ENCODE data around the gene GJB4.
A peak's percentile ranks its signal among the peaks of the same experiment; 100 is the strongest.

The GJB4 gene

DNA sequence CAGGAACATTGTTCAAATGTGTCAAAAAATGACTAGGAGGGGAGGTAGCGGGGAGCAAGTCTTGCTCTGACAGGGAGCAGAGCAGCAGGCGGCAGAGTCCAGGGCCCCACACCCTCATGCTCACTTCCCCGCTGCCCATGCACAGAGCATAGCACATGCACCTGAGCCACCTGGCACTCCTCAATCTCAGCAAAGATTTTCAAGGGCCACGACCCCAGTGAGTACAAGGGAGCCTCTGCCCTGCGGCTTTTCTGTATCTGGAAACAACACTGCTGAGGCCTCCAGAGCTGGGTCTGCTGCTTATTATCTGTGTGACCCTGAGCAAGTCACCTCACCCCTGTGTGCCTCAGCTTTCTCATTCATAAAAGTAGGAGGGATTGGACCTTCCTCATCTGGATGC is 20.4 kb downstream of the GJB4 start:
- DNase-seq = no peak

DNA sequence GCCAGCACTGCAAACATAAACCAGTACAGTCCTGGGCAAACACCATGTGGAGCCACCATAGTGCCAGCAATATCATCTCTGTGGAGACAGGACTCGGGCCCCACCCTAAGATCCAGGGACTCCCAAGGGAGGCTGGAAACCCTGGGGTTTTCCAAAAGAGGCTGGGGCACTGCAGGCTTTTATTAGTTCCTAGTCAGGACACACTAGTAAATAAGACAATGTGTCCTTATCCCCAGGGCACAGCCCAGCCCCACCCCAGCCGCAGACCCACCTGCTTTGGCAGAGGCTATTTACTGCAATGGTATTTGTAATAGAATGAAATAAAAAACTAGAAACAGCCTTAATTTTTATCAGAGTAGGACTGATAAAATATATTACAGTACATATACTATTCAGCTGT is 21.0 kb downstream of the GJB4 start:
- no peak for DNase-seq

DNA sequence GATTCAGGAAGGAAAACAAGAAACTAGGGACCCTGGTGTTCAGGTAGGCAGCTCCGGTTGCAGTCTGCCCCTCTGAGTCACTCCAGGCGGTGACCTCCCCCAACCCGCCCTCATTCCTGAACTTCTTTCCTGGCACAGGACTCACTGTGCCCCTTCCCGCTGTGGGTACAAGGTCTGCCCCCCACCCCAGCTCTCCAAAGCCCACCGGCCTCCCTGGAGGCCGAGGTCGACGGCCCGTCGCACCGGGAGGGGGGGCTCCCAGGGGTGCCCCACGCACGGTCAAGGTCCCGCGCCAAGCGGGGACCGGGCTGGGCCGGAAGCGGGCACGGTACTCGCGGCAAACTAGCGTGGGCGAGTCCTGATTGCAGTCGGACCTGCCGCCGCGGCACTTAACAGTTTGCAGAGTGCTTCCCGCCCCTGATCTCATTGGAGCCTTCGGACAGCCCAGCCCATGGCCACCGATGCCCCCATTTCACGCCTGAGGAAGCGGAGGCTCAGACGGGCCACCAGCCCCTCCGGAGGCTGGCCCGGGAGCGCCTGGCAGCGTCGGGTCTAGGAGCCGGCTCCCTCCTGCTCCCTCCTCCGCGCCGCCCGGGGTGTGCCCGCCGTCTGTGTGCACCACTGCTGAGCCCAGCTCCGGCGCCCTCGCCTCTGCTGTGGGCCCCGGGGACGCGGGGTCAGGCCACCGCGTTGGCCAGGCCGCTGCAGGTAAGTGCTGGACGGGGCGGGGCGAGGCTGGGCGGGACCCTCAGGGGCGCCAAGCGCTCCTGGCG is 21.7 kb downstream of the GJB4 start, which contains the start of gene GJB3:
GJB3 (plus strand) TSS at position 144 of the 773 bp plus-strand sequence. CDS start 3,549 bp downstream, outside the sequence.
- no peak for DNase-seq

DNA sequence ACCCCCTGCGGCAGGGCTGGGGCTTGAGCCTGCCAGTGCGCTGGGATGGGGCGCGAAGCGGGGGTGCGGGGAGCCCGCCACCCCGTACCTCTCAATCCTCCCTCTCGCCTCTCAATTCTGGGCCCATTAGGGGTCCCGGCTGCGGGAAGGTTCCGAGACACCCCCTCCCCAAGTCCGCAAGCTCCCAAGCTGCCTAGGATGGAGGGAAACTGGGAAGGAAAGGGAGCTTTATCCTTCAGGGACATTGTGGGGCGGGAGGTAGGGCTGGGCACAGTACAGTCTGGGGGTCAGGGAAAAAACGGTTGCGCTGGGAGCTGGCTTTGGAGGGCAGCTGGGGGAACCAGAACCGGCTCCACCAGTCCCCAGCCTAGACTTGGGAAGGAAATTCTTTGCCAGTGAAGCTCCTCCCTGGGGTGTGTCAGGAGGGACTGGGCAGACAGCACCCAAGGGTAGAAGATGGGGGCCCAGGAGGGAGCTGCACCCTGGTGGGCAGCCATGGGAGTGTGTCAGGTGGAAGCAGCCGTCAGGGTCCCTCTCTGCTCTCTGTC is 22.4 kb downstream of the GJB4 start:
- DNase-seq = no peak

DNA sequence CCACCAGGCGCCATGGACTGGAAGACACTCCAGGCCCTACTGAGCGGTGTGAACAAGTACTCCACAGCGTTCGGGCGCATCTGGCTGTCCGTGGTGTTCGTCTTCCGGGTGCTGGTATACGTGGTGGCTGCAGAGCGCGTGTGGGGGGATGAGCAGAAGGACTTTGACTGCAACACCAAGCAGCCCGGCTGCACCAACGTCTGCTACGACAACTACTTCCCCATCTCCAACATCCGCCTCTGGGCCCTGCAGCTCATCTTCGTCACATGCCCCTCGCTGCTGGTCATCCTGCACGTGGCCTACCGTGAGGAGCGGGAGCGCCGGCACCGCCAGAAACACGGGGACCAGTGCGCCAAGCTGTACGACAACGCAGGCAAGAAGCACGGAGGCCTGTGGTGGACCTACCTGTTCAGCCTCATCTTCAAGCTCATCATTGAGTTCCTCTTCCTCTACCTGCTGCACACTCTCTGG is 25.2 kb downstream of the GJB4 start:
- DNase-seq = no peak

DNA sequence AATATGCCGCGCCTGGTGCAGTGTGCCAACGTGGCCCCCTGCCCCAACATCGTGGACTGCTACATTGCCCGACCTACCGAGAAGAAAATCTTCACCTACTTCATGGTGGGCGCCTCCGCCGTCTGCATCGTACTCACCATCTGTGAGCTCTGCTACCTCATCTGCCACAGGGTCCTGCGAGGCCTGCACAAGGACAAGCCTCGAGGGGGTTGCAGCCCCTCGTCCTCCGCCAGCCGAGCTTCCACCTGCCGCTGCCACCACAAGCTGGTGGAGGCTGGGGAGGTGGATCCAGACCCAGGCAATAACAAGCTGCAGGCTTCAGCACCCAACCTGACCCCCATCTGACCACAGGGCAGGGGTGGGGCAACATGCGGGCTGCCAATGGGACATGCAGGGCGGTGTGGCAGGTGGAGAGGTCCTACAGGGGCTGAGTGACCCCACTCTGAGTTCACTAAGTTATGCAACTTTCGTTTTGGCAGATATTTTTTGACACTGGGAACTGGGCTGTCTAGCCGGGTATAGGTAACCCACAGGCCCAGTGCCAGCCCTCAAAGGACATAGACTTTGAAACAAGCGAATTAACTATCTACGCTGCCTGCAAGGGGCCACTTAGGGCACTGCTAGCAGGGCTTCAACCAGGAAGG is 25.8 kb downstream of the GJB4 start:
- no peak for DNase-seq

DNA sequence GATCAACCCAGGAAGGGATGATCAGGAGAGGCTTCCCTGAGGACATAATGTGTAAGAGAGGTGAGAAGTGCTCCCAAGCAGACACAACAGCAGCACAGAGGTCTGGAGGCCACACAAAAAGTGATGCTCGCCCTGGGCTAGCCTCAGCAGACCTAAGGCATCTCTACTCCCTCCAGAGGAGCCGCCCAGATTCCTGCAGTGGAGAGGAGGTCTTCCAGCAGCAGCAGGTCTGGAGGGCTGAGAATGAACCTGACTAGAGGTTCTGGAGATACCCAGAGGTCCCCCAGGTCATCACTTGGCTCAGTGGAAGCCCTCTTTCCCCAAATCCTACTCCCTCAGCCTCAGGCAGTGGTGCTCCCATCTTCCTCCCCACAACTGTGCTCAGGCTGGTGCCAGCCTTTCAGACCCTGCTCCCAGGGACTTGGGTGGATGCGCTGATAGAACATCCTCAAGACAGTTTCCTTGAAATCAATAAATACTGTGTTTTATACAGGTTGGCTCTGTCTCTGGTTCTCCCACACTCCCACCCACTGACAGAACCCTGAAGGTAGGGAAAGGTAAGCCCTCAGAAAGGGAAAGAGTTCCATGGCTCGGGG is 26.4 kb downstream of the GJB4 start:
- DNase-seq = no peak

DNA sequence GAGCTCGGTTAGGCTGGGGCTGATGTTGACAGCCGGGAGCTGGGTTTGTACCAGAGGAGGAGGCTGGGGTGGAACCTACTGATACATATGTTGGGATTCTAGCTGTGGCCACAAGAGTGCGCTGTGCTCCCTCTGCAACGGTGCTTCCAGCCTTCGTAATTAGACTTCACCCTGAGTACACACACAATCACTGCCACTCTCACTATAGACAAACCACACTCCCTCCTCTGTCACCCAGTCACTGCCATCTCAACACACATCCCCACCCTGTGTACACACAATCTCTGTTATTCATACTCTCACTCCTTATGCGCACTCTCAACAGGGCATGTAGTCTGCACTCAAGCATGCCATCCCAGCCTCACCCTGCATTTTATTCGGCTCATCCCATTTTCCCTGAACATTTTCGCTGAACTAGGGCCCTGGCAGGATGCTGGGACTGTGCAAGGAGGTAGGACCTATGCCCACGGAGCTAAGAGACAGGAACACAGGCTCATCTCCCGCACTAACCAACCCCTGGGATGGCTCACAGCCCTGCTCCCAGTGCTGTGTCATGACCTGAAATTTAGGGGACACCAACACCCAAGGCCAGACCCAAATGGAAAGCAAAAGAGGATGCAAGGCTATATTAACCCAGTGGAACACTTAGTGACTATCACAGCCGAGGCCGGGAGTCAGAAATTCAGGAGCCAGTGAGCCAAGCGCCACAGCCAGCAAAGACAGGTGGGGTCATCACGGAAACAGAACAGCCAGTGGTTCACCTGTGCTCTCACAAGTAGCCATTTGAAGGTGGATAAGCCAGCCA is 27.2 kb downstream of the GJB4 start:
- peak; percentile 65 for DNase-seq

DNA sequence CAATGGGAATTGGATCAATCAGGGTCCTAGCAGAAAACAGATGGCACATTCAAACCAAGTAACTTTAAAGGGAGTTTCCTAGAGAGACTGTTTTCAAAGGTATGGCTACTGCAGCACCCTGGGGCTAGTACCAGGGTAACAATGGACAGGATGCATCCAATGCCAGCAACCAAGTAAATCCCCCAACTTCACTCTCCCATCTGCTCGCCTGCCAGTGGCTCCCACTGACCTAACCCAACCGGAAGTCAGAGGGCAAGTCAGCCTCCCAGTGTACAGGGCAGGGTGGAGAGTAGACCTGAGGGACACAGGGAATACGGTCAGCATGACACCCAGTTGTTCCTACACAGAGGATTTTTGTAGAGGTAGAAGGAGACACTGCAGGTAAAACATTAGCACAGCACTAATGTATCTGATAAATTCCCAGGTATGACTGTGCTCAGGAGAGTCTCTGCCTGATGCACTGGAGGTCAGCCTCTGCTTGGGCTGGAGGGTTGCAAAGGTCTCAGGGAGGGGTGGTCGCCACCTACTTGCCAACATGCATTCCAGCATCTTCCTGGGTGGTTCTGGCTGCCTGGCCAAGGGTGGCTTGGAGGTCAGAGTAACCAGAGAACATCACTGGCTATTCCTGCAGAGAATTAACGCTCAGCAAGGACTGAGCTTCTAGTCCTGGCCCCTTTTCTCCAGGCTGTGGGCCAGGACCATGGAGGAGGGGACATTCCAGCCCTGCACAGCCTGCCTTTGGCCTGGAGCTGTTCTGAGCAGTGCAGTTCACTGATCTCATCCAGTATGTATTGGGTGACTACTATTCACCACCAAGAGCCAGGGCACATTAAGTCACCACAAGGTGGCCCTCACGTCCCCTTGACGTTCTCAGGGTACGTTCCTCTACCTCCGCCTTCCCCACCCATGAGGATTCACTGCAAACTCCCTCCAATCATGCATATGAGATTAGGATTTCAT is 28.2 kb downstream of the GJB4 start:
- peak; percentile 10 for DNase-seq

DNA sequence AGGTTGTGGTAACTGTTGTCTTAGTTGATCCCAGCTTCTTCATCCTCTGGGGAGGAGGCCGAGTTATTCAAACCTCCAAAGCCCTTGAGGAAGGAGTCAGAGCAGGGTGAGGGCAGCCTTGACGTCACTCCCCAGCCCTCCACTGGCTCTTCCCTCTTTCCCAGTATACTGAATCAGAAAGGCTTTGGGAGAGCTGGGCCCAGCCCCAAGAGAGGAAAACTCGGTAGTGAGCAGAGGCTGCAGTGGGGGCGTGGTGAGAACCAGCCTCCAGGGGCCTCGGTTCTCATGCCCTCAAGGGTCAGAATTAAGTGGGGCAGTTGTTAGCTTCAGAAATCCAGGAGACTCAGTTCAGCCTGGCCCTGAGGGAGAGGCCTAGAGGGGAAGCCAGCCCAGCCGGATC is 31.4 kb downstream of the GJB4 start:
- no peak for DNase-seq

DNA sequence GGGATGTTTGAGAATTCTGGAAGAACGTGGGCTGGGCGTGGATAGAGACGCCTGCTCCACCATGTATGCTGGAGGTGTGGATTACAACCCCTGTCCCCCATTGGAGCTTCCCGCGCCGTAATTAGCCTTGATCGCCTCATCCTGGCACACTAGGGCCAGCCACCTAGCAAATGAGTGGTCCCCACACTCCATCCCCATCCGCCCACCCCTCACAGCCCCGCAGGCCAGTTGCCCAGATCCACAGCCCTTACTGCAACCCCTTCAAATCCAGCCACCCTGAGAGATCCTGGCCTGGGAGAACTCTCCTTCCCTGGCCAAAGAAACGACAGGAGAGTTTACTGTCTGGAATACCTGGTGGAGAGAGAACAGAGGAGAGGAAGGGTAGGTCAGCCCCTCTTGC is 32.9 kb downstream of the GJB4 start:
- no peak for DNase-seq

DNA sequence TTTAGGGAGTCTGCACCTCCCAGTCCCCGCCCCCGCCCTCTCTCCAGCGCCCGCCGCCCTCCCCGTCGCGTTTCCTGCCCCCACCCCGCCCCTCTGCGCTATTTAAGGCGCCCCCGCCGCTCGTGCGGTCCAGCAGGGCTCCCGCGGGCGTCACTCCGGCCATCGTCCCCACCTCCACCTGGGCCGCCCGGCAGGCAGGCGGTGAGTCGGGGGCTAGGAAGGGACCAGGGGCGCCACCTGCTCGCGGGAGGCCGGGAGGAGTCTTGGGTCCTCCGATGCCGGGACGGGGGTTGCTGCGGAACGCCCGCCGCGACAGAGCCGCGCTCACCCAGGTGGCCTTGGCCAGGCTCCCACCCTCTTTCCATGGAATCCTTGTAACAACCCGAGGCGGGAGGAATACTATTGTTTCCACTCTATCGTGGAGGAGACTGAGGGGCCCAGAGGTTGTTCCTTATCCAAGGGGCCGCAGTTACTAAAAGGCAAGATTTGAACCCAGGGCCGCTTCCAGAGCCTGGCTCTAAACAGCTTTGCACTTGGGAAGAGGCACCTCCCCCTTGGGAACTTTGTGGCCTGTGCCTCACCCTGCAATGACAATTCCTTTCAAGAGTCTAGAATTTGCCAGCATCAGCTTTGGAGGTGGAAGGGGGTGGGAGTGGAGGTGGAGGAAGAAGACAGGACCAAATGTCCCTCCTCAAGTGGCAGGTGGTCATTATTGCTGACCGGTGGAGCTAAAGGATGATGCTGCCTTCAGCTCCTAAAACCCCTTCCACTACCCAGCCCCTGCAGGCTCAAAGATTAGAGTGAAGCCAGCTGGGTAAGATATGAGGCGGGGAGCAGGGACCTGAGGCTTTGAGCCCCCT is 33.6 kb downstream of the GJB4 start, which contains the start of gene GJA4:
GJA4 (plus strand) TSS at position 132 of the 860 bp plus-strand sequence. CDS start 1,215 bp downstream, outside the sequence.
- DNase-seq = no peak

DNA sequence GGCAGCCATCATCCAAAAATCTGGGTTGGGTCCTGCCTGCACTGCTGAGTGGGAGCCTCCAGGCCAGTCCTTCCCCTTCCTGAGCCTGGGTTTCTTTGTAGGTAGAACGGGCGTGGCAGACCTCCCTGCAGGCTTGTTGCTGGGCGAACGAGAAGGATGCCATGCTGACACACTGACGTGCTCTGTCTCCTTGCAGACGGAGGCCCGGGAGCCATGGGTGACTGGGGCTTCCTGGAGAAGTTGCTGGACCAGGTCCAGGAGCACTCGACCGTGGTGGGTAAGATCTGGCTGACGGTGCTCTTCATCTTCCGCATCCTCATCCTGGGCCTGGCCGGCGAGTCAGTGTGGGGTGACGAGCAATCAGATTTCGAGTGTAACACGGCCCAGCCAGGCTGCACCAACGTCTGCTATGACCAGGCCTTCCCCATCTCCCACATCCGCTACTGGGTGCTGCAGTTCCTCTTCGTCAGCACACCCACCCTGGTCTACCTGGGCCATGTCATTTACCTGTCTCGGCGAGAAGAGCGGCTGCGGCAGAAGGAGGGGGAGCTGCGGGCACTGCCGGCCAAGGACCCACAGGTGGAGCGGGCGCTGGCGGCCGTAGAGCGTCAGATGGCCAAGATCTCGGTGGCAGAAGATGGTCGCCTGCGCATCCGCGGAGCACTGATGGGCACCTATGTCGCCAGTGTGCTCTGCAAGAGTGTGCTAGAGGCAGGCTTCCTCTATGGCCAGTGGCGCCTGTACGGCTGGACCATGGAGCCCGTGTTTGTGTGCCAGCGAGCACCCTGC is 34.7 kb downstream of the GJB4 start:
- DNase-seq = no peak

DNA sequence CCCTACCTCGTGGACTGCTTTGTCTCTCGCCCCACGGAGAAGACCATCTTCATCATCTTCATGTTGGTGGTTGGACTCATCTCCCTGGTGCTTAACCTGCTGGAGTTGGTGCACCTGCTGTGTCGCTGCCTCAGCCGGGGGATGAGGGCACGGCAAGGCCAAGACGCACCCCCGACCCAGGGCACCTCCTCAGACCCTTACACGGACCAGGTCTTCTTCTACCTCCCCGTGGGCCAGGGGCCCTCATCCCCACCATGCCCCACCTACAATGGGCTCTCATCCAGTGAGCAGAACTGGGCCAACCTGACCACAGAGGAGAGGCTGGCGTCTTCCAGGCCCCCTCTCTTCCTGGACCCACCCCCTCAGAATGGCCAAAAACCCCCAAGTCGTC is 35.2 kb downstream of the GJB4 start:
- no peak for DNase-seq

DNA sequence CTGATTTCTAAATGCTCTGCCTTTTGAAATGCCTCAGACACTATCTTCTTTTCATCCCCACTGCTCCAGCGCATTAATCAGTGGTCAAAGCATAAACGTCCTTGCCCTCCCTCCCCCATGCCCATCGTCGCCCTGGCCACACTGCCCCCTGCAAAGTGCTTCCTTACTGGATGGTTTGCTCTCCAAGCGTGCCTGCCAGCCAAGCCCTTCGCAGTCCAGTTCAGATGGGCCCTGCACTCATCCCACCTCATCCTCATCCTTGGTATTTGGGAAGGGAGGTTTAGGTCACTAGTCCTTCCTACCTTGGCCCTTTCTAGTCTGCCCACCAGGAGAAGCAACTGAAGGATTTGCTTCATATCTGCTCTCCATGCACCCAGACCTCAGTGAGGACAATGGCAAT is 36.4 kb downstream of the GJB4 start:
- no peak for DNase-seq

DNA sequence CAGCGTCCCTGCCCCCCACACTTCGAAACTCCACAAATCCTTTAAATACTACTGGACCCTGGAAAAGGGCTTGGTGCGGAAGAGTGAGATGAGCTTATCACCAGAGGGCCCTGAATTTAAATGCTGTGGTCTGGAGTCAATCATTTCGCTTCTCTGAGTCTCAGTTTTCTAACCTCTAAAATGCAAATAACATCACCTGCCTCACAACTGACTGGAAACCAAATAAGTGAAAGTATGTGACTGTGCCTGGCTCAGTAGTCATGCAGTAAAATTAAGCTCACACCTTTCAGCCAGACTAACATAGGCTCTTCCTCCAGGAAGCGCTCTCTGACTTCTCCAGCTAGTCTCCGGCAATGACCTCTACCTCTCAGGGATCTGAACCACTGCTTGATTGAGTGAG is 37.5 kb downstream of the GJB4 start:
- DNase-seq = peak; percentile 78

DNA sequence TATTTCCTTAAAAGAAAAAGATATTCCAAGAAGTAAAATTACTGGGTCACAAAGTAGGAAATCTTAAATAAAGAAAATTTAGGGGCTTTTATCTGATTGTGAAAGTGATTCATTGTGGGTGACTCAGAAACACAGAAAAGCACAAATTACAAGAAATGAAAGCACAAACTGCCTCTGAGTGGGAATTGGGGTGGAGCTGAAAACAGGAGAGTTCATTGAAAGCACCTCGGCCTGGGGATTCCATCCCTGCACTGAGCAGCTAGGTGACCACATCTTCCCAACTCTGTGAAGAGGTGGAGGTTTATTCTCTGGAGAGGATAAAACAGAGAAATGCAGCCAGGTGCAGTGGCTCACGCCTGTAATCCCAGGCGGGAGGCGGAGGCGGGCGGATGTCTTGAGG is 40.7 kb downstream of the GJB4 start:
- no peak for DNase-seq

DNA sequence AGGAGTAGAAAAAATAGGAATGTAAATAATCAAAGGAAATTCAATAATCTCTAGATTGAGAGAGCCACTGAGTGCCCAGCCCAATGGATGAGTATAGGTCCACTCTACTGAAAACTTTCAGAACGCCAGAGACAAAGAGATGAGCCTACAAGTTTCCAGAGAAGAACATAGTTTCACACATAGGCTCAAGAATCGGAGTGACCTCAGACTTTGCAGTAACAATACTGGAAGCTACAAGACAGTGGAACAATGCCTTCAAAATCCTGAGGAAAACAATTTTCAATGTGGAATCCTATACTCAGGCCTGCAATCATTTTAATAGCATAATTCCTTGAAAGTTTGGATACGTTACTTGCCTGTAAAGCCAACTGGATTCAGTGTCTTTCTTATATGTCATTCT is 44.2 kb downstream of the GJB4 start:
- no peak for DNase-seq

DNA sequence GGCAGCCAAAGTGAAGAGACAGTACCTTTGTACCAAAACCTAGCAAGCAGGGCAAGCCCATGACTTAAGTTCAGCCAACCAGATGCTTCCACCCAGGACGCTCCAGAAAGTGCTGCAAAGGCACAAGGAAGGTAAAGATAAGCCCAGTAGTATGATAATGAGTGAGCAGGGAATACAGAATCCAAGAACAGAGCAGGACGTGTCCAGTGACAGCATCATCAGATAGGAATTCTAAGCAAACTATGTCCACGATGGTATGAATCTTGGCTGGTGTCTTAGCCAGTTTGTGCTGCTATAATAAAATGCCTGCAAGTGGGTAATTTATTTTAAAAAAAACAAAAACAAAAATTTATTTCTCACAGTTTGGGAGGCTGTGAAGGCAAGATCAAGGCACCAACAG is 46.9 kb downstream of the GJB4 start:
- DNase-seq = no peak
